Measurements from ENCODE around the gene LZIC.

GRCh38 chr1:9909234-9910046 lies 33.8 kb downstream of the LZIC start:
- TF ChIP-seq ZFP3 (CRISPR knock-in tag; IDR thresholded peaks at IDR 0.05) (no peak), ESRRG (CRISPR knock-in tag; IDR thresholded peaks at IDR 0.05) (no peak), ZFP30 (CRISPR knock-in tag; IDR thresholded peaks at IDR 0.05) (no peak), PPARA (CRISPR knock-in tag; IDR thresholded peaks at IDR 0.05; ENCODE audit: borderline replicate concordance) (no peak), POU6F1 (CRISPR knock-in tag; IDR thresholded peaks at IDR 0.05; ENCODE audit: borderline replicate concordance, low read depth) (no peak), ARNTL (CRISPR knock-in tag; IDR thresholded peaks at IDR 0.05; ENCODE audit: borderline replicate concordance, low read depth) (no peak), ZNF565 (CRISPR knock-in tag; conservative IDR thresholded peaks at IDR 0.05; ENCODE audit: low read depth) (no peak), PATZ1 (CRISPR knock-in tag; IDR thresholded peaks at IDR 0.05; ENCODE audit: borderline replicate concordance) (no peak), RARB (CRISPR knock-in tag; IDR thresholded peaks at IDR 0.05) (no peak)
